ENCODE measurements around the gene SIKE1.

GRCh38 chr1:114723915-114724314, 56.6 kb downstream of the SIKE1 start:
- TF ChIP-seq CTCF (optimal IDR thresholded peaks at IDR 0.05 in 1 of 3, IDR thresholded peaks at IDR 0.05 in 1 of 3, conservative IDR thresholded peaks at IDR 0.05 in 1 of 3; ENCODE audit: extremely low read depth in 1 of 3, insufficient read depth in 2 of 3, low read length in 3 of 3): no peak
- TF ChIP-seq EZH2 (IDR thresholded peaks at IDR 0.05; ENCODE audit: low read length): no peak

Measured in keratinocyte (primary cell).